Vagina (tissue), 2 donors: ENCODE data around the gene ERVH48-1. TPM values are rescaled to one million over a fixed set of nuclear protein-coding genes. Genes with fewer than 3 reads are reported as not detected.
"Not testable (repeated sequence)": the region's sequence is repeated elsewhere in the genome, so short reads cannot be mapped to it uniquely, and the experiment has no call there.

Experiments used
- DNase-seq, 2 donors: peaks; one replicate each; pipeline ENCODE4 v3.0.0-alpha.2; 2017; ENCODE audit errors: extremely low spot score in 2 of 2
- H3K27ac ChIP-seq: fragments of 200-600 bp; sonication (generic); one replicate; pipeline ENCODE4 v1.5.1; 2019
- H3K27me3 ChIP-seq: fragments of 200-600 bp; sonication (generic); one replicate; pipeline ENCODE4 v1.5.1; 2019
- H3K36me3 ChIP-seq, 2 donors: fragments of 200-600 bp; sonication (generic); one replicate each; pipeline ENCODE4 v1.5.1; 2017 to 2019
- H3K4me1 ChIP-seq: fragments of 200-600 bp; sonication (generic); one replicate; pipeline ENCODE4 v1.5.1; 2019
- H3K4me3 ChIP-seq, 2 donors: fragments of 200-600 bp; sonication (generic); 1 replicate in 1 of 2; 2 replicates in 1 of 2; pipeline ENCODE4 v1.5.1; 2016 to 2019
- H3K9me3 ChIP-seq: fragments of 200-600 bp; sonication (generic); one replicate; pipeline ENCODE4 v1.5.1; 2019
- CTCF ChIP-seq, 3 experiments: fragments of 450-650 bp in 2 of 3; fragments of 200-600 bp in 1 of 3; sonication (generic) in 1 of 3; IDR thresholded peaks; one replicate each; pipeline ENCODE4 v1.5.1; 2017 to 2019; ENCODE audit warnings: antibody characterized with exemption in 3 of 3, mild to moderate bottlenecking in 2 of 3, moderate library complexity in 2 of 3
- POLR2A ChIP-seq, 2 donors: fragments of 450-650 bp; IDR thresholded peaks; one replicate each; pipeline ENCODE4 v1.6.1; 2017; ENCODE audit warnings: antibody characterized with exemption in 2 of 2, mild to moderate bottlenecking in 2 of 2, moderate library complexity in 2 of 2
- POLR2AphosphoS5 ChIP-seq, 2 donors: sonication (generic); formaldehyde crosslinking; IDR thresholded peaks; one replicate each; pipeline ENCODE4 v1.9.0; 2017; ENCODE audit warnings: antibody characterized with exemption in 2 of 2, mild to moderate bottlenecking in 2 of 2, low read depth in 1 of 2; ENCODE audit not compliant: insufficient read depth in 1 of 2
- intact Hi-C: fragments of 100-400 bp; cut with DNase I; formaldehyde crosslinking; loops from one replicate; pipeline ENCODE4 v1.15.1; 2023
- total RNA-seq: library from RNA; depleted of rRNA; stranded (reverse); fragments of >200 nt; gene quantifications from one replicate; pipeline ENCODE4 v1.2.3, GENCODE V29; 2016

The ERVH48-1 gene
- total RNA-seq, 1 donor from 2014 or later, result not detected

- H3K36me3 ChIP-seq, result no peaks in the 10 kb centered on the region
Measured at GRCh38 chr21:42964086-42964485, 38.7 kb upstream of the ERVH48-1 start.

GRCh38 chr21:42962380-42963007 is 37.1 kb upstream of the ERVH48-1 start:
- H3K9me3 ChIP-seq, result no peaks in the 10 kb centered on the region
- intact Hi-C loops, result no loop called here
- no peak for TF ChIP-seq POLR2A (IDR thresholded peaks at IDR 0.05)
- no peak for TF ChIP-seq POLR2AphosphoS5 (IDR thresholded peaks at IDR 0.05; ENCODE audit: insufficient read depth in 1 of 2, low read depth in 1 of 2)
- no peak for TF ChIP-seq CTCF (IDR thresholded peaks at IDR 0.05)
- no peaks in the 10 kb centered on the region for H3K4me1 ChIP-seq
- H3K27me3 ChIP-seq, result no peaks in the 10 kb centered on the region
- no peaks in the 10 kb centered on the region for H3K36me3 ChIP-seq
- no peak overlapping the region for H3K27ac ChIP-seq
- H3K4me3 ChIP-seq, result no peak overlapping the region
- DNase-seq, result no peak

More at GRCh38 chr21:42964086-42964485, 38.7 kb upstream of the ERVH48-1 start:
- H3K4me1 ChIP-seq, result no peaks in the 10 kb centered on the region
- intact Hi-C loops, result no loop called here
- H3K27ac ChIP-seq, result no peak overlapping the region
- no peaks in the 10 kb centered on the region for H3K9me3 ChIP-seq
- TF ChIP-seq POLR2AphosphoS5 (IDR thresholded peaks at IDR 0.05; ENCODE audit: insufficient read depth in 1 of 2, low read depth in 1 of 2), result no peak
- TF ChIP-seq CTCF (IDR thresholded peaks at IDR 0.05), result no peak
- TF ChIP-seq POLR2A (IDR thresholded peaks at IDR 0.05), result no peak
- DNase-seq, result no peak
- H3K4me3 ChIP-seq, result no peak overlapping the region
- H3K27me3 ChIP-seq, result no peaks in the 10 kb centered on the region

GRCh38 chr21:42959728-42960127 is 34.3 kb upstream of the ERVH48-1 start:
- H3K9me3 ChIP-seq, result no peaks in the 10 kb centered on the region
- TF ChIP-seq POLR2A (IDR thresholded peaks at IDR 0.05), result no peak
- TF ChIP-seq POLR2AphosphoS5 (IDR thresholded peaks at IDR 0.05; ENCODE audit: insufficient read depth in 1 of 2, low read depth in 1 of 2), result no peak
- no peak for TF ChIP-seq CTCF (IDR thresholded peaks at IDR 0.05)
- no peaks in the 10 kb centered on the region for H3K27me3 ChIP-seq
- H3K36me3 ChIP-seq, result no peaks in the 10 kb centered on the region
- H3K4me1 ChIP-seq, result no peaks in the 10 kb centered on the region
- DNase-seq, result no peak
- intact Hi-C loops, result no loop called here
- H3K27ac ChIP-seq, result no peak overlapping the region
- H3K4me3 ChIP-seq, result no peak overlapping the region

- intact Hi-C loops, H3K9me3 ChIP-seq, H3K27me3 ChIP-seq, DNase-seq, H3K36me3 ChIP-seq, H3K4me1 ChIP-seq, H3K4me3 ChIP-seq, H3K27ac ChIP-seq: not testable (repeated sequence)
Measured at GRCh38 chr21:42958122-42958521, 32.7 kb upstream of the ERVH48-1 start.

- Histone ChIP-seq H3K9me3 (no peaks in the 10 kb centered on the region), H3K36me3 (no peaks in the 10 kb centered on the region)
Measured at GRCh38 chr21:42956824-42957630, 31.6 kb upstream of the ERVH48-1 start.

GRCh38 chr21:42951193-42951592 is 25.8 kb upstream of the ERVH48-1 start:
- intact Hi-C loops, H3K27me3 ChIP-seq, H3K4me3 ChIP-seq, H3K27ac ChIP-seq, DNase-seq, H3K9me3 ChIP-seq, H3K36me3 ChIP-seq, H3K4me1 ChIP-seq: not testable (repeated sequence)

More at GRCh38 chr21:42956824-42957630, 31.6 kb upstream of the ERVH48-1 start:
- Histone ChIP-seq H3K27me3 (no peaks in the 10 kb centered on the region), H3K4me1 (no peaks in the 10 kb centered on the region), H3K4me3 (no peak overlapping the region), H3K27ac (no peak overlapping the region)
- no peak for DNase-seq
- intact Hi-C loops, result no loop called here
- no peak for TF ChIP-seq CTCF (IDR thresholded peaks at IDR 0.05)
- TF ChIP-seq POLR2A (IDR thresholded peaks at IDR 0.05), result no peak
- TF ChIP-seq POLR2AphosphoS5 (IDR thresholded peaks at IDR 0.05; ENCODE audit: insufficient read depth in 1 of 2, low read depth in 1 of 2), result no peak
